ENCODE measurements around the gene SRM. TPM values are rescaled to one million over a fixed set of nuclear protein-coding genes. Genes with fewer than 3 reads are reported as not detected.
"Not testable (repeated sequence)": the region's sequence is repeated elsewhere in the genome, so short reads cannot be mapped to it uniquely, and the experiment has no call there.

The SRM gene
- total RNA-seq, 1 donor from 2014 or later: 139 TPM

DNA sequence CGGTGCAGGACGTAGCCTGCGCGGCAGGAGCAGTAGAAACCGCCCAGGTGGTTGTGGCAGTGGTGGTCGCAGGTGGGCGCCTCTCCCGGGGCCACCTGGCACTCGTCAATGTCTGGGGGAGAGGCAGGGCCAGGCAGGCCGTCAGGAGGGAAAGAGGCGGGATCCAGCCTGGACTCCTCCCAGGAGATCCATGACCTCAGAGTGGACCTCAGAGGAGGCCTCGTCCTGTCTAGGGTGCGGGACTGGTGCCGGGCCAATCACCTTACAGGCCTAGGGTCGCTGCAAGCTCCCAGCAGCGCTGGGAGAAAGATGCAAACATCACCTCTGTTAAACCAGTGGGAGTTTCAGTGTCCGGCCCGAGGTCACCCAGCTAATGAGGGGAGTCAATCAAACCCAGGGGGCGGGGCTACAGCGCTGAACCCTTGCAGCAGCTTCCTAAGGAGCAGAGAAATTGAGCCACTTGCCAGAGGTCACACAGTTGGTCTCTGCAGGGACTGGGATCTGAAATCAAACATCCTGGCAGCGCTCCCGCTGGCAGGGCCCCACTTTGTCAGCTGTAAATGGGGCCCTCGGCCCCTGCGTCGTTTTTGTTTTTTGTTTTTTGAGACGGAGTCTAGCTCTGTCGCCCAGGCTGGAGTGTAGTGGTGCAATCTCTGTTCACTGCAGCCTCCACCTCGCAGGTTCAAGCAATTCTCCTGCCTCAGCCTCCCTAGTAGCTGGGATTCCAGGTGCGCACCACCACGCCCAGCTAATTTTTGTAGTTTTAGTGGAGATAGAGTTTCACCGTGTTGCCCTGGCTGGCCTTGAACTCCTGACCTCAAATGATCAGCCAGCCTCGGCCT lies 14.2 kb downstream of the SRM start:
- no peak for DNase-seq (ENCODE audit: extremely low read depth, low read depth, low spot score)

DNA sequence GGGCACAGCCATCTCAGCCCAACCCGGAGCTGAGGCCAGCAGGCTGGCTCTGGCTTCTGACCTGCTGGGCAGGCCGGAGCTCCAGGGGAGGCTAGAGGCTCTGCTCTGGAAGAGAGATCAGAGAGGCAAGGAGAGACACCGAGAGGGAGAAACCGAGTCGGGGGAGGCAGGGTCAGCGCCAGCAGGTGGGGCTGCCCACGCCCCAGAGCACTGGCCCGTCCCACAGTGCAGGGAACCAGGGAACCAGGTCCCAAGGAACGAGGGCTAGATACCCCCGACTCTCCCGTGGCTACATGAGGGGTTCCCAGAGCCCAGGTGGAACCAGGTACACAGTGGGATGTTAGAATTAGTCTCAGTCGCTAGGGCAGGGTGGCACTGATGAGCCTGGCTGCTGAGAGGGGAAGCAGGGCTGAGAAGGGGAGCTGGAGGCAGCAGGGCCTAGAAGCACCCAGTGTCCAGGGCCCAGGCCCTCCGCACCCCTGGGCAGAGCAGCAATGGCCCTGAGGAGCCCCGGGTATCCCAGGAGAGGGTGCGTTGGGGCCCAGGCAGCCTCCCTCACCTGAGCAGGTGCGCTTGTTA lies 14.9 kb downstream of the SRM start:
- DNase-seq (ENCODE audit: extremely low read depth, low read depth, low spot score): no peak

DNA sequence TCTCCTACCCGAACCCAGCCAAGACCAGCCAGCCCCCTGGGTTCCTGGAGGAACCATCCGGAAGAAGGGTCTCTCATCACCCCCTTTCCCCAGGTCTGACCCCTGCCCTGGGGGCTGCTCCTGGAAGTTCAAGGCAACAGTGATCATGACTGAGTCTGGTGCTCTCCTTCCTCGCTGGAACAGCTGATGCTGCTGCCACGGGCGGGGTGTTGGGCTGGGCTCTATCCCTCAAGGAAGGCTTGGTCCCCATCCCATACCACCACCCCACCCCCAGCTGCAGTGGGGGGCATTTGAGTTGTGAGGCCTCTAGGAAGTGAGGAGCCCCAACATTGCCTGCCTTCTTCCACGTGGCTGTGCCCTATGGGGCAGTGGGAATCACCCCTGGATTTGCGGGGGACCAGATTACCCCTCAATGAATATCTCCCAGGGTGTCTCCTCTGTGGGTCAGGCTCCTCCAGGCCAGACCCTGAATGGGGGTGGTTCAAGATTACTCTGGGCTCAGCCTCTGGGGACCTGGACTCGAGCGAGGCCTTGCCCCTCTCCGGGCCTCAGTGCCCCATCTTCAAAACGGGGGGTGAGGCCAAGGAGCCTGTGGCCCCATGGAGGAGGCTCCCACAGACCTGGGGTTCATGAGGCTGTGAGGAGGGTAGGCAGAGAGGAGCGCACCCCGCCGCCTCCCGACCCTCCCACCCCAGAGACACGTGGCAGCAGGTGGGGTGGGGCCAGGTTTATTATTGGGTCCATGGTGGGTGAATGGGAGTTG lies 15.6 kb downstream of the SRM start:
- DNase-seq (ENCODE audit: extremely low read depth, low read depth, low spot score): no peak

DNA sequence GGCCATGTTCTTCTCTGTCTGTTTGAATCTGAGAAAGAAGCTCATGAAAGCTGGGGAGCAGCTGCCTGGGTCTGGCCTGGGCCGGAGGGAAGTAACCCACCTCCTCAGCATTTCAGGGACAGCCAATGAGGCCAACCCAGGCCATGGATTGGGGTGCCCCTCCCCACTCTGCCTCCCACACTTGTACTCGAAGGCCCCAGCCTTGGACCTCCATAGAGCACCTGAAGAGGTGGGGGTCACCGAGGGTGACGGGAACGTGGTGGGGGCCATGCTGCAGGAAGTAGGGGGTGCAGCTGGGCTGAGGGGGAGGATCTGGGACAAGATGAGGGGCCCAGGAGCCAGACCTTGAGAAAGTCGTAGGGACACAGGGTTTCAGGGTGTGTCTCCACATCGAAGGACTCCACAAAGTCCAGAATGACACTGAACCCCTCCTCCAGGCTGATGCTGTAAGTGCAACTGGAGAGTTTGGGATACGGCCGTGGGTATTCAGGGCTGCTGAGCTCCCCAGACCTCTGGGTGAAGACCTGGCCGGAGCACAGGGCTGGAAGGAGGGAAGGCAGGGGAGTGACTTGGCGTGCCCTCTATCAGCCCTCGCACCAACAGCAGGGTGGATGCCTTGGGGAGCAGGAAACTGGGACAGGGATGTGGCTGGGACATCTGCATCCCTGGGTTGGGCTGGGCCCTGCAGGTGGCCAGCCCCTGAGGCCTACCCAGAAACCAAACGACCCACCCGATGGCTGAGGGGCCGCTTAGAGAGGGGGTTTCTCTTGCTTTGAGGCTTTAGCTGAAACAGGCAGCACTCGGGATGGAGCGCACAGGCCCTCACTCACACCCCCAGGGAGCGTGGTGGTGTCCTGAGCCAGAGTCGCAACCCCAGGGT lies 16.6 kb downstream of the SRM start:
- no peak for DNase-seq (ENCODE audit: extremely low read depth, low read depth, low spot score)

DNA sequence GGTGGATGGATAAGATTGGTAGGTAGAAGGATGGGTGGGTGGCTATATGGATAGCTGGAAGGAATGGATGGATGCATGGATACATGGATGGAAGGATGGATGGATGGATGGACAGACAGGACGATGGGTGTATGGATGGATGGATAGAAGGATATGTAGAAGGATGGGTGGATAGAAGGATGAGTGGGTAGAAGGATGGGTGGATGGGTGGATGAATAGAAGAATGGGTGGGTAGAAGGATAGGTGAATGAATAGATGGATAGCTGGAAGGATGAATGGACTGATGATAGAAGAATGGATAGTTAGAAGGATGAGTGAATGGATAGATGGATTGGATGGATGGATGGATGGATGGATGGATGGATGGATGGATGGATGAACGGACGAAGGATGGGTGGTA lies 17.8 kb downstream of the SRM start:
- DNase-seq (ENCODE audit: extremely low read depth, low read depth, low spot score): no peak

DNA sequence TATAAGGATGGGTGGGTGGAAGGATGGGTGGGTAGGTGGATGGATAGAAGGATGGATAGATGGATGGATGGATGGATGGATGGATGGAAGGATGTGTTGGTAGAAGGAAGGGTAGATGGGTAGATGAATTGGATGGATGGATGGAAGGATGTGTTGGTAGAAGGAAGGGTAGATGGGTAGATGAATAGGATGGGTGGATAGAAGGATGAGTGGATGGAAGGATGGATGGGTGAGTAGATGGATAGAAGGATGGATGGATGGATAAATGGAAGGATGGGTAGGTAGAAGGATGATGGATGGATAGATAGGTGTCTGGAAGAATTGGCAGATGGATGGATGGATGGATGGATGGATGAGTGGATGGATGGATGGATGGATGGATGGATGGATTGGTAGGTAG lies 18.8 kb downstream of the SRM start:
- DNase-seq (ENCODE audit: extremely low read depth, low read depth, low spot score): no peak

DNA sequence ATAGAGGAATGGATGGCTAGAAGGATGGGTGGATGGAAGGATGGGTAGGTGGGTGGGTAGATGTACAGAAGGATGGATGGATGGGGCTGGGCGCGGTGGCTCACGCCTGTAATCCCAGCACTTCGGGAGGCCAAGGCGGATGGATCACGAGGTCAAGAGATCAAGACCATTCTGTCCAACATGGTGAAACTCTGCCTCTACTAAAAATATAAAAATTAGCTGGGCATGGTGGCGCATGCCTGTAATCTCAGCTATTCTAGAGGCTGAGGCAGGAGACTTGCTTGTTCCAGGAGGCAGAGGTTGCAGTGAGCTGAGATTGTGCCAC lies 19.8 kb downstream of the SRM start:
- not testable (repeated sequence) for DNase-seq (ENCODE audit: extremely low read depth, low read depth, low spot score)

DNA sequence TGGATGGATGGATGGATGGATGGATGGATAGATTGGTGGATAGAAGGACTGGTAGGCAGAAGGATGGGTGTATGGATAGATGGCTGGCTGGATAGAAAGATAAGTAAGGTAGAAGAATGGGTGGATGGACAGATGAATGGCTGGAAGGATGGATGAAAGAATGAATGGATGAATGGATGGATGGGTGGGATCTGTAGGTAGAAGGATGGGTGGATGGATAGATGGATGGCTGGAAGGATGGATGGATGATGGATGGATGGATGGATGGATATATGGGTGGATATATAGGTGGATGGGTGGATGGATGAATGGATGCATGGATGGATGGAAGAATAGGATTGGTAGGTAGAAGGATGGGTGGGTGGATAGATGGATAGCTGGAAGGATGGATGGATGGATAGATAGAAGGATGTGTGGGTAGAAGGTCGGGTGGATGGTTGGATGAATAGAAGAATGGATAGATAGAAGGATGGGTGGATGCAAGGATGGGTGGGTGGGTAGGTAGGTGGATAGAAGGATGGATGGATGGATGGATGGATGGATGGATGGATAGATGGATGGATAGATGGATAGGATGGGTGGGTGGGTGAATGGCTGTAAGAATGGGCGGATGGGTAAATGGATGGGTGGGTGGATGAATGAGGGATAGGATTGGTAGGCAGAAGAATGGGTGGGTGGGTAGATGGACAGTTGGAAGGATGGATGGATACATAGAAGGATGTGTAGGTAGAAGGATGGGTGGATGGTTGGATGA lies 20.3 kb downstream of the SRM start:
- DNase-seq (ENCODE audit: extremely low read depth, low read depth, low spot score): no peak

DNA sequence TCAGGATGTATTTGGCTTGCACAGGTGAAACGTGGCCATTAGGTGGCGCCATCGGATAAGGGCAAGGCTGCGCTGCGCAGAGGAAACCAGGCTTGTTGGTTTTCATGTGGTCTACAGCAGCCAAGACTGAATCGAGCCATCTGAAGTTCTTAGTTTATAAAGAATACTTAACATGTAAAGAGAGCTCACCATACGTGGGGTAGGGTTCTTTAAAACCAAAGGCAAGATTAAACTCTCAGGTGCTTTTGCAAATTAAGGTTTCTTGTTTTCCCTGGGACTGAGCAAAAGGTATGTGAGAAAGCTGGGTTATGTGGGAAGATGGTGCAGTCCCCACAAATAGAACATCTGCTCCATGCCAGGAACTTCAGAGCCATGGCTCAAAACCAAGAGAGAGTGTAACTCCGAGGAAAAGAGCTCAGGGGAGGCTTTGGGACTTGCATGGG lies 22.1 kb downstream of the SRM start:
- DNase-seq (ENCODE audit: extremely low read depth, low read depth, low spot score): peak; percentile 56

DNA sequence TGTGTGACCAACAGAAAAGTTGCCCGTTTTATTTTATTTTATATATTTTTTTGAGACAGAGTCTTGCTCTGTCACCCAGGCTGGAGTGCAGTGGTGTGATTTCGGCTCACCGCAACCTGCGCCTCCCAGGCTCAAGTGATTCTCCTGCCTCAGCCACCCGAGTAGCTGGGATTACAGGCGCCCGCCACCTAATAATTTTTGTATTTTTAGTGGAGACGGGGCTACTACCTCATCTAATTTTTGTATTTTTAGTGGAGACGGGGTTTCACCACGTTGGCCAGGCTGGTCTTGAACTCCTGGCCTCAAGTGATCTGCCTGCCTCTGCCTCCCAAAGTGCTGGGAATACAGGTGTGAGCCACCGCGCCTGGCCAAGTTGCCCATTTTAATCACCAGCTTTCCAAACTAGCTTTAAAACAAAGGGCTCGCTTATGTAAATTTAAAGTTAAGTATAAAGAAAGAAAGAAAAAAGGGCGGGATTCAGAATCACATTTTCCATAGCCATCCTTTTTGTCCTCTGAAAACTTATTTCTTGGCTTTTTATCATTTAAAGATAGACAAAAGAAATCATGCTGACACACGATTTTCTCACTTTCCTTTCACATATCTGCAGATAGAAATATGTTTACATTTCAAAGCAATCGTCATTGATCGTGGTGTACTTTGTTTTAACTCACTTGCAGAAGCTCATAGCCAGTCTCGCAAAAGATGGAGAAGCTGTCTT lies 22.6 kb downstream of the SRM start:
- not testable (repeated sequence) for DNase-seq (ENCODE audit: extremely low read depth, low read depth, low spot score)

DNA sequence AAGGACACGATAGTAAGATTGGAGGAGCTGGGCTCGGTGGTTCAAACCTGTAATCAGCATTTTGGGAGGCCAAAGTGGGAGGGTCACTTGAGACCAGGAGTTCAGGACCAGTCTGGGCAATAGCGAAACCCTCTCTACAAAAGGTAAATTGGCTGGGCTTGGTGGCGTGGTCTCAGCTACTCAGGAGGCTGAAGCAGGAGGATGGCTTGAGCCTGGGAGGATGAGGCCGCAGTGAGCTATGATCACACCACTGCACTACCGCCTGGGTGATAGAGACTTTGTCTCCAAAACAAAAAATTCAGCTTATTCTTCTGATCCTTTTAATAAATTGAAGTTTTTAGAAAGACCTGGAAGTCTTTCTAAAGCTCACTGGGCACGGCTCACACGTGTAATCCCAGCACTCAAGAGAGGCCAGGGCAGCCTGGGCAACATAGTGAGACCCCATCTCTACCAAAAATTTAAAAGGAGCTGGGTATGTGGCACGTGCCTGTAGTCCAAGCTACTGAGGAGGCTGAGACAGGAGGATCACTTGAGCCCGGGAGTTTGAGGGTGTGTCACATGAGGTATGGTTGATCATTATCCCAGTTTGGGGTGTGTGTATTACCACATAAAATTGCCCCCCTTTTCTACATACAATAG lies 28.1 kb downstream of the SRM start:
- DNase-seq (ENCODE audit: extremely low read depth, low read depth, low spot score): no peak

DNA sequence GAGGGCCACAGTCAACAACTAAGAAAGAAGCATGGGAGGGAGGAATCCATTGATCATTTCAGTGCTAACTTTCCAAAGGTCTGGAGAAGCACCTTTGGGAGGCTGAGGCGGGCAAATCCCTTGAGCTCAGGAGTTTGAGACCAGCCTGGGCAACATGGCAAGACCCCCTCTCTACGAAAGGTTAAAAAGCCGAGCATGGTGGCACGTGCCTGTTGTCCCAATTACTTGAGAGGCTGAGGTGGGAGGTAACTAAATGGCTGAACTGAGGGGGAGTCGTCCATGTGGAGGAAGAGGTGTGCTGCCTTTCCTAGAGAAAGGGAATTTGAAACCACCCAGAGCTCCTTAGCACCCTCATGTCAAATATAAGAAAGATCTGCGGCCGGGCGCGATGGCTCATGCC lies 29.0 kb downstream of the SRM start:
- DNase-seq (ENCODE audit: extremely low read depth, low read depth, low spot score): no peak

DNA sequence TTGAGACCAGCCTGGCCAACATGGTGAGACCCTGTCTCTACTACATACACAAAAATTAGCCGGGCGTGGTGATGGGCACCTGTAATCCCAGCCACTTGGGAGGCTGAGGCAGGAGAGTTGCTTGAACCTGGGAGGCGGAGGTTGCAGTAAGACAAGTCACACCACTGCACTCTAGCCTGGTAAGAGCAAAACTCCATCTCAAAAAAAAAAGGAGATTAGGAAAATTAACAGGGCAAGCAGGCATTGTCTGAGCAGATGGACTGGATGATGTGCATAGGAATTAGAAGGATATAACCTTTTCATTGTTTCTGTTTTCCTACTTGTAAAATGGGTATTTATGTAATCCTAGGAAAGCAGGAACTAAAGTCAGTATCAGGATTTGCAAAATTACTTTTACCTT lies 31.8 kb downstream of the SRM start:
- no peak for DNase-seq (ENCODE audit: extremely low read depth, low read depth, low spot score)

DNA sequence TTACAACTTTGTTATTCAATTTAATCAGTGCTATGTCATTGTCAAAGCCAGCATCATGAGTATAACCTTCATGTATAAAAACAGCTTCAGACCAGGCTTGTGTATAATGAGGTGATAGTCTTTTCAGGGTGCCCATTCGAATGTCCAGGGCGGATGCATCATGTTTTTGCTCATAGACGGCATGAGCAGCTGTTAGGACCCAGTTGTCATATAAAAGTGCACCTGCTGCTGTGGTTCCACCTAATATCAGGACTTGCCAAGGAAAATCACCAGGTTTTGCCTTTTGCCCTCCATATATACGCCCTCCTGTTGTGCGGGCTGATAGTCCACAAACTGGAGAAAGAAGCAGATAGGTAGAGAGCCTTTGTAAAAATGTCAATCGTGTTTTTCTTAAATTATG lies 32.5 kb downstream of the SRM start:
- DNase-seq (ENCODE audit: extremely low read depth, low read depth, low spot score): no peak

DNA sequence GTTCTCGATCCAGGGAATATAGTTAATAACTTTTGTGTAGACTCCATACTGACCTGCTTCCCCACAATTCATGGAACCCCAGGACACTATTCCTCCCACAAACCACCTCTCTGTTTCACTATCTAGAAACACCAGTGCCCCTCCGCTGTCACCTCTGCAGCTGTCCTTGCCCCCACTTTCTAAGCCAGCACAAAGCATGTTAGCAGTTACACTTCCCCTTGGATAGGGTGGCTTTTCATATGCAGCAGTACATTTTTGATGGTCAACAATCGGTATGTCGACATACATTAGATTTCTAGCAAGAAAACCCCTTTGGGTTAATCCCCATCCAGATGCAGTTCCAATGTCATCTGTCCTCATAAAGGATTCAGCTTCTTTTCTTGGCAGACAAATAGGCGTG lies 32.9 kb downstream of the SRM start:
- no peak for DNase-seq (ENCODE audit: extremely low read depth, low read depth, low spot score)

DNA sequence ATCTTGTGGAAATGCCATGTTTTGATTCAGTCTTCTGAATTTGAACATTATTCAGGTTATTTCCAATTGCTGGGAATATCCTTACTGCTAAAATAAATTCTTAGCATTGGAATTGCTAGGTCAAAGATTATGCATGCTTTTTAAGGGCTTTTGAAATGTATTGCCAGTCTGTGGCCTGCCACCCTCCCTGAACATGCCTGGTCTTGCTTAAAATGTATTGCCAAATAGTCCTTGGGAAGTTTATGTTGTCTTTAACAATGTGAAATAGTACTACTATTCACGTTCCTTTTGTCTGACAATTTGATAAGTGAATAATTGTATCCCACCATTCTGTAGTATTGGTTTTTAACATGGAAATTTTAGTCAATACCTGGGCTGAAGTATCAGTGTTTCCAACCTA lies 33.8 kb downstream of the SRM start:
- no peak for DNase-seq (ENCODE audit: extremely low read depth, low read depth, low spot score)

DNA sequence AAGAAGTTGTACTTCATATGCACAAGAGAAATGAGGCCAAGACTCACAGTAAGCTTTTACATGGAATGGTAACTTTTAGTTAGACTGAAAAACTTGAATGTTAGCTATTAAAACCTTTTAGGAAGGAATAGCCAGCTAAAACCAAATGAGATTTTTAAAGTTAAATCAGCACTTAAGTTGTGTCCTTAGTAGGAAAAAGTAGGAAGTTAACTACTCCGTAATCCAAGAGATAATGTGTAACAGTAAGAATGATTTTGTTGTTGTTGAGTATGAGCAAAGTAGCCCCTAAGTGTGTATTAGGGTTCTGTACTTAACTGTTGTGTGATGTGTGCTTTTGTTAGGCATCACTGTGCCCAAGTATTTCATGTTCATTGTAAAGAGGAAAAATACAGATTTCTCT lies 34.2 kb downstream of the SRM start:
- no peak for DNase-seq (ENCODE audit: extremely low read depth, low read depth, low spot score)

DNA sequence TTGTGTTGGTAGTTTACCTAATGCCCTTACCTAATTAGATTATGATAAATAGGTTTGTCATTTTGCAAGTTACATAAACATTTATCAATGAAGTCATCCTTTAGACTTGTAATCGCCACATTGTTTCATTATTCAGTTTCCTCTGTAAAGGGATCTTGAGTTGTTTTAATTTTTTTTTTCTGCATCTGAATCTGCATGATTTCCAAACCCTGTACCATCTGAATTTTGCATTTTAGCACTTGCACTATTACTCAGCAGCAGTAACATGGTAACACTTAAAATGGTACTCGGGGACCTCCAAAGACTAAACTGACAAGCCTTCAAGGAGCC lies 35.0 kb downstream of the SRM start:
- DNase-seq (ENCODE audit: extremely low read depth, low read depth, low spot score): no peak

DNA sequence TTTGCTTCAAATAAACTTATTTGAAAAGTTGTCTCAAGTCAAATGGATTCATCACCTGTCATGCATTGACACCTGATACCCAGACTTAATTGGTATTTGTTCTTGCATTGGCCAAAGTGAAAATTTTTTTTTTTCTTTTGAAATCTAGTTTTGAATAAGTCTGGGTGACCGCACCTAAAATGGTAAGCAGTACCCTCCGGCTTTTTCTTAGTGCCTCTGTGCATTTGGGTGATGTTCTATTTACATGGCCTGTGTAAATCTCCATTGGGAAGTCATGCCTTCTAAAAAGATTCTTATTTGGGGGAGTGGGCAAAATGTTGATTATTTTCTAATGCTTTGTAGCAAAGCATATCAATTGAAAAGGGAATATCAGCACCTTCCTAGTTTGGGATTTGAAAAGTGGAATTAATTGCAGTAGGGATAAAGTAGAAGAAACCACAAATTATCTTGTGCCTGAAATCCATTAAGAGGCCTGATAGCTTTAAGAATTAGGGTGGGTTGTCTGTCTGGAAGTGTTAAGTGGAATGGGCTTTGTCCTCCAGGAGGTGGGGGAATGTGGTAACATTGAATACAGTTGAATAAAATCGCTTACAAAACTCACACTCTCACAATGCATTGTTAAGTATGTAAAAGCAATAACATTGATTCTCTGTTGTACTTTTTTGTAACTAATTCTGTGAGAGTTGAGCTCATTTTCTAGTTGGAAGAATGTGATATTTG lies 35.5 kb downstream of the SRM start:
- DNase-seq (ENCODE audit: extremely low read depth, low read depth, low spot score): no peak

Data from glomerular endothelial cell (primary cell).